Hindlimb muscle (tissue), 1 donor: ENCODE results near the gene MACROH2A2. TPM values are rescaled to one million over a fixed set of nuclear protein-coding genes. Genes with fewer than 3 reads are reported as not detected.
"Not testable (repeated sequence)": the region's sequence is repeated elsewhere in the genome, so short reads cannot be mapped to it uniquely, and the experiment has no call there.

Source experiments
- DNase-seq: peaks from one replicate; pipeline ENCODE4 v3.0.0-alpha.2; 2013
- polyA plus RNA-seq: library from polyadenylated mRNA; unstranded; fragments of 120-200 nt; gene quantifications from one replicate; pipeline ENCODE4 v1.2.1, GENCODE V29; 2013; ENCODE audit not compliant: insufficient read length

MACROH2A2 gene
- polyA plus RNA-seq, result 20.5 TPM

DNA sequence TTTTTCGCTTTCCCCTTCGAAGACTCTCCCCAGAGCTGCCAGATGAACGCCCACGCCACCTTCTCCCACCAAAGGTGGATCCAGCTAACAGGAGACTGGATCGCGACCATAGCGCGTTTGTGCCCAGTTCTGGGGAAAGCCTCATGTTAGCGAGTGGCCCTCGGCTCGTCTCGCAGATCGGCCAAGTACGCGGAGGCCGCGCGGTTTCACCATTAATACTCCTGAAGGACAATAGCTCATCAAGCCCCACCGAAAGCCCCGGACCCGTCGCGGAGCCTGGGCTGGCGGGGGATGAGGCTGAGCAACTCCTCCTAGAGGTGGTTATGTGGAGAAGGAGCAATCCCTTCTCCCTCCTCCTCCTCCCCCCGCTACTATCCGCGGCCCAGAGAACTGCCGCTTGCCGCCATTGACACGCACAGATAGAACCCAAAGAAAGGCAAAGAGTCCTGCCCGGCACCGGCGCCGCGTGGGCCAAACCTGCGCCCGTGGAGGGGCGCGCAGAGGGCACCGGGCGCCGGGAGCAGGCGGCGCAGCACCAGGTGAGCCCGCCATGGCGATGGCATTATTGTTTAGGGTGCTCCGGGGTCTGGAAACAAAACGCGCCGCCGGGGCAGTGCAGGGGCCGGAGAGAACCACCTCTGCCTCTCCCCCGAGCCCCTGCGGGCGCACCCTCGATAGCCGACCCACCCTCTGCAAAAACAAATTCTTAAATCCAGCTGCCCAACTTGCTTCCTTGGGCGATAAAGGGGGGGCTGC lies at the start of gene MACROH2A2:
Gene MACROH2A2, plus strand, starts transcription at position 385 of the 756 bp plus-strand sequence. CDS start 22,813 bp downstream, outside the sequence.
- peak; percentile 70 for DNase-seq

DNA sequence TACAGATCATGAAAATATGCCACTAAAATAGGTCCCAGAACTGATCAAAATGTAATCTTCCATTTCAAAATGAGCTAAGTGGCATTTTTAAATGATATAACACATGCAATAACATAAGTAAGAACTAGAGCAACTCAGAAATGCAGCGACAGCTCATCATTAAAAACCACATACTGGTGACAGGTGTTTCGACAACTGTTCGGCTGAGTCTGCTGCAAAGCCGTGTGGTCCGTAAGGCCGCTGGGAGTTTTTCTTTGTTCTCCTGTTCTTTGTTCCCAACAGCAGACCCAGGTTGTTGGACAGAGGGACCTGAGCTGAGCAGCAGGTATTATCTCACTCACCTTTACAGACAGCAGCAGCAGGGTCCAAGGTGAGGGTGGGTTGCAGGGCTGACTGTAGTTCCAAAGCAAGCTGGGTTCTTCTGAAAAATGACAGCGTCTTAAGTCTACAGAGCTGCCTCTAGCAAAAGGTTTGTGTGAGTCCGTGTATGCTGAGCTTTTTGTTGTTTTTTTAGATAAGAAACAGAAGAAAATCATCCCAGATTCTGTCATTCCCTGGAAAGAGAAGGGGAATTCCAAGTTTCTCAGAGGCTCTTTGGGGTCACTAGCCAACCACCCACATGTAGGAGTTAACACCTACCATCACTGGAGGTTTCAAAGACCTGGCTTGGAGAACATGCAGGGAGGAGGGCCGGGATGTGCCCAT lies 45.4 kb upstream of the MACROH2A2 start:
- no peak for DNase-seq

DNA sequence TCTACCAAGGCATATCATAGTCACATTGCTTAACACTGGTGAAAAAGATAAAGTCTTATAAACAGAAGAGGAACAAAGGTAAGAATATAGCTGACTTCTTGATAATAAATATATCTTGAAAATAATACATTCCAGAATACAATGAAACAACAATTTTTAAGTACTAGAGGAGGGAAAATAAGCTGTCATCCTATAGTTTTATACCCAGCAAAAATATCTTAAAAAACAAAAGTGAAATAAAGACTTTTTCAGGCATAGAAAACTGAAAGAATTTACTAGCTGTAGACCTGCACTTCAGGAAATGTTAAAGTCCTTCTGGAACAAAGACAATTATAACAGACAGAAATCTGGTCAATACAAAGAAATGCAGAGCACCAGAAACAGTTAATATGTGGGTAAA lies 21.4 kb upstream of the MACROH2A2 start:
- DNase-seq, result no peak

DNA sequence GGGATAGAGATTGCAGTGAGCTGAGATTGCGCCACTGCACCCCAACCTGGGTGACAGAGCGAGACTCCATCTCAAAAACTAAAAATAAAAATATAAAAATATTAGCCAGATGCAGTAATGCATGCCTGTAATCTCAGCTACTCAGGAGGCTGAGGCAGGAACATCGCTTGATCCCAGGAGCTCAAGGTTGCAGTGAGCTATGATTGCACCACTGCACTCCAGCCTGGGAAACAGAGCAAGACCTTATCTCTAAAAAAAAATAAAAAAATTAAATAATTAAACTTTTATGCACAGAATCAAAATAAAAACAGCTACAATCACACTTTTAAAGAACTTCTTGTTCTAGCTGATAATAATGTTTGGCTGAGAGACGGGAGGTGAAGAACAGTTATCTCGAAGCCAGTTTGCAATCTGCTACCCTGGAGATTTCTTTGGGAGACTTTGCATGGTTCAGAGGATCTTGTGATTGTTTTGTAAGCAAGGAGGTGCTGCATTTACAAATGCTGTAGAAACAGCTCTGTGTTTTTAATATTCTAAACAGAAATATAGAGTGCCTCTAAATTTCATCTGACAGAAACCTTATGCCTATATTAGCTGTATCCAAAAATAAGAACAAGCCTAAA lies 19.9 kb upstream of the MACROH2A2 start:
- DNase-seq, result no peak

DNA sequence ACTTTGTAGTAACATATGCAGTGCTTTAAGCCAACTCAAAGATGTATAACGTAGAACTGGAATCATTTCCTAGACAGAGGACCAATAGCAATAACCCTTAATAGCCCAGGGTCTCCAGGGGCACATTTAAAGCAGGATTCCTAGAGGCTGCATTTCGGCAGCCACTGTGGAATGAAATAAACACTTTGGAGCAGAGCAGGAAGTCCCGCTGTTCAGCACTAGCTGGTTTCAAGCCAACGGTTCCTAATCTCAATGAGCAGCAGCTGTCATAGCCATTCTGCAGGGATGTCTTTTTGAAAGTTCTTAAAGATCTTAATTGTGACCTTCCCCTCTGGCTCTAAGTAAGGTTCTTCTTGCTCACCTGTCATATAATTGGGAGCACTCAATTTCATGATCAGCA lies 18.4 kb upstream of the MACROH2A2 start:
- peak; percentile 14 for DNase-seq

DNA sequence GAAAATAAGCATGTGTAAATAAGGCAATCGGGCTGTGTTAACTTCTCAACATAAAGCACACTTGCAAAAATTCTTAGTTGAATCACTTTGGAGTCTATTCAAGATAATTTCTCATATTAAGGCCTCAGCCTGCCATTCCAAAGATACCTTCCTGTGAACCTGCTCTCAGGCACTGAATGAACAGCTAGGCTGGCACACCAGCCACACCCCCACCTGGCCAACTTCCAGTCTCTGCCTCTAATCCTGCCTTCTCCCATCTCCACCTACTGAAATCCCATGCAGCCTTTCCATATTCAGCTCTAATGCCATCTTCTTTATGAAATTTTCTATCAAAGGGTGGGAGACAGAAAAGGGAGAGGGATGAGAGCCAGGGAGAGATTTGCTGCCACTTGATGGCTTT lies 17.1 kb upstream of the MACROH2A2 start:
- no peak for DNase-seq

DNA sequence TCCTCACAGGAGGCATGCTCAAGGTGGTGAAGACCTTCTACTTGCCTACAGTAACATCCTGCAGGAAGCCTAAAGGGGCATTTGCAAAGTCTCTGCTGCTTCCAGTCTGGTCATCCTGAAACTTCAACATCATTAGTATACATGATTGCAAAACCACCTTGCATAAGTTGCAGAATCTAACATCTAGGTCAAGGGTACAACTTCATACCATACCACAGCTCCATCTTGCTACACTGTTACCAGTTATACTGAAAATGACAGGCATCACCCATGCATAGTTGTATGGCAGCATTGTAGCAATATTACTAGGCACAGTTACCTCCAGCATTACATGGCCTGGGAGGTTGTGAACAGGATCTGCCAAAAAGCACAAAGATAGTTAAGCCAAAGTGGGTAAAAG lies 13.7 kb upstream of the MACROH2A2 start:
- no peak for DNase-seq

DNA sequence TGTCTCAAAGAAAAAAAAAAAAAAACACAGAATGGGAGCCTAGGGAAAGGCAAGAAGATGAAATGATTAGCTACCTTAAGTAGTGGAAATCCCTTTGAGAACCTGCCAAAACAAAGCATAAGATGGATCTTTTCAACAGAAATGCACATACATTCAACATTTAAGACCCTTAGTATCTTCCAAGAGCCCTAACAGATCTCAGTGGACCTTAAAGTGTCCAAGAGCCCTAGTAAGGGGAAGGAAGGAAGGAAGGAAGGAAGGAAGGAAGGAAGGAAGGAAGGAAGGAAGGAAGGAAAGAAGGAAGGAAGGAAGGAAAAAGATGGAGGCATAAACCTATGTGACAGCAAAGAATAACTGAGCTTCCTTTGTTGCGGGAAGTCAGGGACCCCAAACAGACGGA lies 11.6 kb upstream of the MACROH2A2 start:
- no peak for DNase-seq

DNA sequence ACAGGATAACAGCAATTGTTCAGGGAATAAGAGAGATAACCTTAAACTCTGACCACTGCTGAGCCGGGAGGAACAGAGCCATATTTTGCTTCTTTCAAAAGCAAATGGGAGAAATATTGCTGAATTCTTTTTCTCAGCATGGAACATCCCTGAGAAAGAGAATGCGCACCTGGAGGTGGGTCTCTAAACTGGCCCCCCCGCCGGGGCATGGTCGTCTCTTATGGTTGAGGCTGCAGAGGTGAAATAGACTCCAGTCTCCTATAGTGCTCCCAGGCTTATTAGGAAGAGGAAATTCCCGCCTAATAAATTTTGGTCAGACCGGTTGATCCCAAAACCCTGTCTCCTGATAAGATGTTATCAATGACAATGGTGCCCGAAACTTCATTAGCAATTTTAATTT lies 10.9 kb upstream of the MACROH2A2 start:
- DNase-seq, result not testable (repeated sequence)

DNA sequence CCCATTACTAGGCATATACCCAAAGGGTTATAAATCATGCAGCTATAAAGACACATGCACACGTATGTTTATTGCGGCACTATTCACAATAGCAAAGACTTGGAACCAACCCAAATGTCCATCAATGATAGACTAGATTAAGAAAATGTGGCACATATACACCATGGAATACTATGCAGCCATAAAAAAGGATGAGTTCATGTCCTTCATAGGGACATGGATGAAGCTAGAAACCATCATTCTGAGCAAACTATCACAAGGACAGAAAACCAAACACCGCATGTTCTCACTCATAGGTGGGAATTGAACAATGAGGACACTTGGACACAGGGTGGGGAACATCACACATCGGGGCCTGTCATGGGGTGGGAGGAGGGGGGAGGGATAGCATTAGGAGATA lies 5.6 kb upstream of the MACROH2A2 start:
- not testable (repeated sequence) for DNase-seq

DNA sequence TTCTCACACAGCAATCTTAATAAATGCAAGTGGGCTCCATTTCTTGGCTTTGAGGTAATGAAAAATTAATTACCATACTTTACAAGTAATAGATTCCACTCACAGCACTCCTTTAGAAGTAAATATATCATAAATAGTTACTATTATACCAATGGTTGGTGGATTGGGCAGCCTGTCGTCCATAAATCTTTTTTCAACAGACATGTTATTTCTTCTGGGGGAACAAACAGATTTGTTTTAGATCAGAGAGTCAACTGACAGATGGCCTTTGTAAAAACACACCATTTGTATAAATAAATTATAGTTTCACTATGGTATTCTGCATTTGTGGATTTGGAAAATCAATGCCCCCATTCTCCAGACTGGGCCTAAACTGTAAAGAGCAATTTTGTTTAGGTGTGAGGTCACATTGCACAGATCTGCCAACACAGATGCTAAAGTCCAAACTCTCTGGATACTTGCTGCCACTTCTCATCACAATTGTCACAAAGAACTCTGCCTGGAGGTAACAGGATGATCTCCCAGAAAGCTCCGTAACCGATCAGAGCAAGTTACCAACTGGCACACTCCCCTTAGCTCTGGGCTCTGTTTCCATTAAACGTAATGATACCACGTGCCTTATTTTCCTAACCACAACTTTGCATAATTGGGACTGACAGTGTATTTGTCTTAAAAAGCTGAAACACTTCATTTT lies 4.5 kb upstream of the MACROH2A2 start:
- no peak for DNase-seq

DNA sequence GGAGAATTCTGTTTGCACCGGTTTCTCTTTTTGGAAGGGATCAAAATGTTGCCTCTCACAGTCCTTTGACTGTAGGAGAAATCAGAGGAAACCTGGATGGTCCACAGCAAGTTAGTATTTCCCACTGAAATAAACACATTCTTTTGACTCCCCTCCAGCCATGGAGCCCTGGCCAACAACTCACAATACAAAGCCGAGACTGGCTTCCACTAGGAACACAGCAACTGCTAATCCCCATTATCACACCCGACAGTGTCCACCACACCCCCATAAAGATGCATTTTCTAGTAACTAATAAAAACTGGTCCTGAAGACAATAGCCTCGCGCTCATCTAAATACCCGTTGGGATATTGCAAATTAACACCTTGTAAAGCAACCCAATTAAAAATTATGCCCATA lies 798 bp upstream of the MACROH2A2 start:
- DNase-seq, result no peak

DNA sequence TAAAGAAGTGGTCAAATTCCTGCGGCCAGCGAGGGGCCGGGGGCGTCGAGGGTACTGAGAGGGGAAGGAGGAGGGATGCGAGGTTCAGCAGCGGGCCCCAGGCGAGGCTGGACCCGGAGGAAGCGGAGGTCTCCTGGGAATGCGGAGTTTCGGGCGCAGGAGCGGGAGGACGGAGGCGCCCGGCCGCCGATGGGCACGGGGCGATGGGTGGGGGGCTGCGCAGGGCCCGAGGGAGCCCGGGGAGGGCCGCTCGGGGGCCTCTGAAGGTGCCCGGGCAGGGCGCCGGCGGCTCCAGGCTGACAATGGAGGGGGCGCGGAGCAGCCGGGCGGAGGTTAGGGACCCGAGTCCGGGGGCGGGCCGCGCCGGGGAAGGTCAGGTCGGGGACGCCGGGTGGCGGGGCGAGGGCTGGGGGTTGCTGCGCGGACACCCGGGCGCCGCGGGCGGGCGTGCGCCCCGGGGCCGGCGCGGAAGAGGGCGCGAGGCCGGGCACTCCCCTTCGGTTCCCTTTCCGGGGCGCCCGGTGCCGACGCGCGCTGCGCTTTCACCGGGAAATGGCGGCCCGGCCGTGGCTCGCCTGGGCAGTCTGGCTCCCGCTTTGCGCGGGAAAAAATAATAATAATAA lies 683 bp downstream of the MACROH2A2 start:
- DNase-seq, result peak; percentile 11

DNA sequence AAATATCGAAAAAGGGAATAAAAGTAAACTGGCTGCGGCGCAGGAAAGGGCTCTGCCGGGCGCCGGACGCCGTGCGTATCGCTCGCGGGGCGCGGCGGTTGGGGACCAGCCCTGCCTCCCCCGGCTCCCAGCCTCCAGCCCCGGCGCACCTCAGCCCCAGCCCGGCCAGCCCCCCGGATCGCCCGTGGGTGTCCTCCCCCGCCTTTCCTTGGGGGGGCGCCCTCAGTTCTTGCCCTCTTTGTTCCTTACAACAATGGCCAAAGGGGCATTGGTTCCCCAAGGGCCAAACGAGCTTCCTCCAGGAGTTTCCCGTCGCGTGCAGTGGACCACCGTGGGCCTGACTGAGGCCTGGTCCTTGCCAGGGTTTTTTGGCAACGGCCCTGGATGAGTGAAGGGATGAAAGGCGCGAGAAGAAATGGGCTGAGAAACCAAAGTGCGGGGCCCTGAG lies 1.2 kb downstream of the MACROH2A2 start:
- peak; percentile 7 for DNase-seq

DNA sequence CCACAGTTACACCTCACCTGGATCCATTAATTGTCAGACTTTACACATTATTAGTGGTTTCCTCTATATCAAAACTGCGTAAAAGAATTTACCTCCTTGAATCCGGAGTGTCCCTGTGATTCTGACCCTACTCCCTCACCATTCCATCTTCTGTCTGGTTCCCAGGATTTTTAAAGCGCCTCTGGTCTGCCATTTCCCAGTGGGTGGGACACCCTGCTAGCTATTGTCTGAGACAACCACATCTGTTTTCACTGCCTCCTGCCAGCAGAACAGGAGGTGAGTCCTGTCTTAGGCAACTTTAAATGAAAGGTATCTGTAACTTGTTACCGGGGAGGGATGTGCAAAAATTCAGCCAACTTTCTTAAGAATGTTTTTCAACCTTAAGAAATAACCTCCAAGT lies 2.3 kb downstream of the MACROH2A2 start:
- no peak for DNase-seq

DNA sequence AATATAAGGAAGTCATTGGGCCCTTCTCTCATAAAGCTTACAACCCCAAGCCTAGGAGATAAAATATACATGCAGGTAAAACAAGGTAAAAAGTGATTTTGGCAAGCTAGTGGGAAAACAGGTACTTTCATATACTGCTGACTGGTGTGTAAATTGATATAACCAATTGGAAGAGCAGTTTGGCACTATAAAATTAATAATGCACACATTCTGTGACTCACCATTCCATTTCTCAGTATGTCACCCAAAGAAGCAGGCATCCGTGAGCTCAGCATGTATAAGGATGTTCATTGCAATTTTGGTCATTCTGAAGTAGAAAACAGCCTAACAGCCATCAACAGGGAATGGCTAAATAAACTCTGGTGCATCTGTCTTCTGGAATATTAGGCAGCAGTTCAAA lies 2.9 kb downstream of the MACROH2A2 start:
- DNase-seq, result no peak

DNA sequence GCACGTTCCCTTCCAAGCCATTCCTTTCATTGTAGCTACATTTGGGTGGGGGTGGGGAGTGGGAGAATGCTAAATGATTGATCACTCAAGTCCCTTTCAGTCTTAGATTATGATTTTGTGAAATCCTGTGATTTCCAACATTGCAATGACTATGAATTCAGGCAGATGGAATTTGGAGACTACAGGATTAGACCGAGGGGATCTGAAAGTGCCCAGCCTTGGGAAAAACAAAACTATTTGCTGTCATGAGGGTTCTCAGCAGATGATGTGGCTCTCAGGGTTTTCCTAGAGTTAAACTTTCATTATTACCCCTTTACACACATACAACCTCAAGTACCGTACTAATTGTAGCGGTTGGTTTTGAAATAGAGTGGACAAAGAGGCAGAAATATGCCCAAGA lies 4.7 kb downstream of the MACROH2A2 start:
- no peak for DNase-seq

DNA sequence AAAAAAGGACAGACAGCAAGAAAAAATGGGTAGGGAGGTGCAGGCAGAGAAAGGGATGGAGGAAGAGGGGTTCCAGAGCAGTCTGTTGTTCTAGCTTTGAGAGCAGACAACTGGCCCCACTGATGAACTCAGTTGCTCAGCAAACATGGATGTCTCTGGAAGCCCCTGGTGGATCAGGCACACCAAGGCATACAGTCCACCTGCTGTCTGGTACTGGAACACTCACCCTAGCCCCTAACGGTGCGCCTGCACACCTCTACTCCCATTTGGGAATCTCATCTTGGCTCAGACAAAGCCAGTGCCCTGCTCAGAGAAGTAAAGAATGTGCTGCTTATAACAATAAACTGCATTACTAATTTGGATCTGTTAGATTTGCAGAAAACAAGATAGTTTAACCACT lies 7.7 kb downstream of the MACROH2A2 start:
- DNase-seq, result no peak

DNA sequence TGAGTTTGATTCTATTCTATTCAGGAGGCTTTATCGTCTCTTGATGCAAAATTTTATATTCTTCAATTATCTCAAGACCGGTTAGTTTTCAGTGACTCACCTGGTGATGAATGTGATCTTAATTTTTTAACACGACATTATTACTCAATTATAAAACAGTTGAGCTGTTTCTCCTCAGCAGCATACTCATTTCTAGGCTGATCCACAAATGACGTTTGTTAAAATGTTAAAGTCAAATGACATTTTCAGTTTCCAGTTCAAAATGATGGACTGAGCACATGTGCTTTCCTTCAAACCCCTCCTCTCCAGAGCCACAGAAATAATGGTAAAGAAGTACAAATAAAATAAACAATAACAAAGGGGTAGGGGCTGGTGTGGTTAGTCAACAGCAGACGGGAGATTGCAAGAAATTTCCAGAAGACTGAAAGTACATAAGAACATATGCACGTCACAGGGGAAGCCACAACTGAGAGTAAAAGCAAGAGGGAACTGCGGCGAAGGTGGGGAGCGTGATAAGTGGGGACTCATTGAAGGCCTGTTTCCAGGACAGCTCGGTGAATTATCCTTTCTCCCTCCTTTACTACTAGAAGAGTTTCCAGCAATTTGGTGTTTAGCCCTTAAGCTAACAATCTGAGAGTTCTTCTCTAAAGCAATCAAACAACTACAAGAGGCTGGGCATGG lies 10.9 kb downstream of the MACROH2A2 start:
- no peak for DNase-seq

DNA sequence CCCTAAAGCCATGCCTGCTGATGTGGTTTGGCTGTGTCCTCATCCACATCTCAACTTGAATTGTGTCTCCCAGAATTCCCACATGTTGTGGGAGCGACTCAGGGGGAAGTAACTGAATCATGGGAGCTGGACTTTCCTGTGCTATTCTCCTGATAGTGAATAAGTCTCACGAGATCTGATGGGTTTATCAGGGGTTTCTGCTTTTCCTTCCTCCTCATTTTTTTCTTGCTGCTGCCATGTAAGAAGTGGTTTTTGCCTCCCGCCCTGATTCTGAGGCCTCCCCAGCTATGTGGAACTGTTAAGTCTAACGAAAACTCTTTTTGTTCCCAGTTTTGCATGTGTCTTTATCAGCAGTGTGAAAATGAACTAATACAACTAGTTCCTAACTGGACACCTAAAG lies 11.8 kb downstream of the MACROH2A2 start:
- DNase-seq, result no peak

DNA sequence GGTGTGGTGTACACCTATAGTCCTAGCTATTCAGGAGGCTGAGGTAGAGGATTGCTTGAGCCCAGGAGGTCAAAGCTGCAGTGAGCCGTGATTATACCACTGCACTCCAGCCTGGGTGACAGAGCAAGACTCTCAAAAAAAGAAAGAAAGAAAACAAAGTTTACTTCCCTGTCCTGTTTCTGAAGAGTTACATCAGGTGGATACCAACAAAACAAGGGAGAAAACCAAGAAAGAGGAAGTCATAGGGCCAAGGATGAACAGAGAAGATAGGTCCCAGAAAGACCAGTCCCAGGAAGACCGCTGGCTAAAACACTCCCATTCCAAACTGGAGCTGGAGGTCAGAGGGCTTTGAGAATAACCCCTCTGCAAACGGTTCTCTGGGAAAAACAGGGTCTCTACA lies 13.5 kb downstream of the MACROH2A2 start:
- no peak for DNase-seq

DNA sequence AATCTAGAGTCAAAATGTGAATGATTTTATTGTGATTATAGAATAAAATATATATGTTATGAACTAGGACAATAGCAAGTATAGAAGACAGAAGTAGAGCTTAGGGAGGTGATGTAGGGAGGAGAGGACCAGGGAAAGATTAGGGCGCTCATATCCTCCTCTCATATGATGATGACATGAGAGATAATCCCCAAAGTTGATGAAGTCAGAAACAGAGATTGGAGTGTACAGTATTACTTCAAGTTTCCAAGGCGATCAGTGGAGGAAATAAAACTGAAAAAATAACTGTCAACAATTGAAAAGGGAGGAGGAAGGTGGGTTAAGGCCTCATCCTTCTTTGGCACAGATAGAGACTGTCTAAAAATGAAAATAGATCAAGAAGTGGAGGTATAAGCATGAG lies 14.9 kb downstream of the MACROH2A2 start:
- no peak for DNase-seq
